Keratinocyte (primary cell): Measurements from ENCODE around the gene COX8C. TPM values are rescaled to one million over a fixed set of nuclear protein-coding genes. Genes with fewer than 3 reads are reported as not detected.

Experiments
- DNase-seq: peaks from one replicate; pipeline ENCODE4 v3.0.0-alpha.2; 2011; ENCODE audit warnings: low read depth, missing footprints, low spot score
- FAIRE-seq: peaks from 2 replicates; lab custom pipeline; 2011; peaks lifted over from hg19 to GRCh38; lab: Jason Lieb, UNC
- H2AFZ ChIP-seq: 2 replicates; pipeline ENCODE4 v1.6.0; 2012; ENCODE audit warnings: low read length, control low read depth, inconsistent platforms; ENCODE audit not compliant: control insufficient read depth
- H3K27ac ChIP-seq: 2 replicates; pipeline ENCODE4 v1.5.1; 2011; ENCODE audit warnings: low read length; ENCODE audit not compliant: control insufficient read depth, insufficient read depth
- H3K27me3 ChIP-seq: 3 replicates; pipeline ENCODE4 v1.6.0; 2011; ENCODE audit warnings: low read length; ENCODE audit not compliant: control insufficient read depth, insufficient read depth; ENCODE audit errors: extremely low read depth
- H3K36me3 ChIP-seq, 2 experiments: 2 replicates in 1 of 2; 3 replicates in 1 of 2; pipeline ENCODE4 v1.5.1; 2011; ENCODE audit warnings: low read length in 2 of 2, mild to moderate bottlenecking in 1 of 2; ENCODE audit not compliant: control insufficient read depth in 2 of 2, insufficient read depth in 2 of 2; ENCODE audit errors: extremely low read depth in 1 of 2
- H3K4me1 ChIP-seq: 3 replicates; pipeline ENCODE4 v1.5.1; 2011; ENCODE audit warnings: low read length; ENCODE audit not compliant: control insufficient read depth, insufficient read depth; ENCODE audit errors: extremely low read depth
- H3K4me2 ChIP-seq: 3 replicates; pipeline ENCODE4 v1.6.0; 2011; ENCODE audit warnings: low read depth, low read length; ENCODE audit not compliant: control insufficient read depth, insufficient read depth; ENCODE audit errors: extremely low read depth
- H3K4me3 ChIP-seq, 3 experiments: fragments of 200-600 bp in 1 of 3; sonication (generic) in 1 of 3; 2 replicates in 2 of 3; 3 replicates in 1 of 3; pipeline ENCODE4 v1.5.1; 2011 to 2016; ENCODE audit warnings: low read length in 3 of 3, mild to moderate bottlenecking in 3 of 3, control low read depth in 2 of 3, inconsistent platforms in 1 of 3, low read depth in 1 of 3, mixed read lengths in 1 of 3, mixed run types in 1 of 3, moderate library complexity in 1 of 3; ENCODE audit not compliant: control insufficient read depth in 2 of 3, insufficient read depth in 2 of 3; ENCODE audit errors: extremely low read depth in 1 of 3
- H3K79me2 ChIP-seq: 2 replicates; pipeline ENCODE4 v1.6.0; 2012; ENCODE audit warnings: low read length; ENCODE audit not compliant: control insufficient read depth, insufficient read depth
- H3K9ac ChIP-seq: 3 replicates; pipeline ENCODE4 v1.6.0; 2011; ENCODE audit warnings: low read length; ENCODE audit not compliant: control insufficient read depth, insufficient read depth; ENCODE audit errors: extremely low read depth
- H3K9me1 ChIP-seq: 3 replicates; pipeline ENCODE4 v1.6.0; 2011; ENCODE audit warnings: low read length; ENCODE audit not compliant: control insufficient read depth, insufficient read depth; ENCODE audit errors: extremely low read depth
- H3K9me3 ChIP-seq: 2 replicates; pipeline ENCODE4 v1.5.1; 2012; ENCODE audit warnings: low read depth, low read length; ENCODE audit not compliant: control insufficient read depth
- H4K20me1 ChIP-seq: 3 replicates; pipeline ENCODE4 v1.6.0; 2011; ENCODE audit warnings: low read length; ENCODE audit not compliant: control insufficient read depth, insufficient read depth; ENCODE audit errors: extremely low read depth
- EZH2 ChIP-seq: IDR thresholded peaks from one replicate; pipeline ENCODE4 v1.6.1; 2012; ENCODE audit warnings: inconsistent platforms, mild to moderate bottlenecking, low read length, moderate library complexity
- dilution Hi-C: fragments of 300-500 bp; cut with MboI; formaldehyde crosslinking; loops from one replicate; pipeline ENCODE4 v1.7.0; 2020; ENCODE audit warnings: low sequenced_read_pairs; ENCODE audit not compliant: extremely low pct_ligation_motif_present
- polyA plus RNA-seq, 5 experiments: library from polyadenylated mRNA; depleted of rRNA in 3 of 5; stranded (reverse) in 3 of 5; stranded (forward) in 1 of 5; unstranded in 1 of 5; fragments of >200 nt; gene quantifications; 1 replicate in 1 of 5; 2 replicates in 3 of 5; 3 replicates in 1 of 5; pipeline versions ENCODE4 v1.2.1 to v1.2.3, GENCODE V29; 2011 to 2012; ENCODE audit warnings: missing spikeins in 2 of 5, low read depth in 1 of 5, low replicate concordance in 1 of 5
- TF ChIP-seq, protein P1 (sequence below), 3 experiments: IDR thresholded peaks in 1 of 3; conservative IDR thresholded peaks in 1 of 3; optimal IDR thresholded peaks in 1 of 3; 2 replicates in 2 of 3; 3 replicates in 1 of 3; pipeline versions ENCODE3 to v1.5.1; 2011; ENCODE audit warnings: low read length in 3 of 3, mild to moderate bottlenecking in 3 of 3, moderate library complexity in 2 of 3, control low read depth in 1 of 3, inconsistent platforms in 1 of 3; ENCODE audit not compliant: insufficient read depth in 2 of 3; ENCODE audit errors: extremely low read depth in 1 of 3

The COX8C gene
- polyA plus RNA-seq, 1 donor (not counting 4 experiments of a cell fraction or from before 2014, with no cell fraction given): not detected

GRCh38 chr14:93315575-93315974 is 31.4 kb upstream of the COX8C start:
- H3K4me3 ChIP-seq: no peak overlapping the region

GRCh38 chr14:93316716-93317115 is 30.3 kb upstream of the COX8C start:
- Histone ChIP-seq H3K4me2 (no peak overlapping the region), H2AFZ (no peak overlapping the region), H3K9me3 (no peaks in the 10 kb centered on the region), H3K9ac (no peak overlapping the region), H4K20me1 (peaks cover 6% of the 10 kb centered on the region), H3K4me3 (no peak overlapping the region), H3K27me3 (no peaks in the 10 kb centered on the region), H3K27ac (no peak overlapping the region), H3K4me1 (peaks cover 24% of the 10 kb centered on the region), H3K79me2 (peaks cover 94% of the 10 kb centered on the region), H3K9me1 (peaks cover 2% of the 10 kb centered on the region), H3K36me3 (peaks cover 0 to 1% of the 10 kb centered on the region in 2 experiments)
- TF ChIP-seq, protein P1, sequence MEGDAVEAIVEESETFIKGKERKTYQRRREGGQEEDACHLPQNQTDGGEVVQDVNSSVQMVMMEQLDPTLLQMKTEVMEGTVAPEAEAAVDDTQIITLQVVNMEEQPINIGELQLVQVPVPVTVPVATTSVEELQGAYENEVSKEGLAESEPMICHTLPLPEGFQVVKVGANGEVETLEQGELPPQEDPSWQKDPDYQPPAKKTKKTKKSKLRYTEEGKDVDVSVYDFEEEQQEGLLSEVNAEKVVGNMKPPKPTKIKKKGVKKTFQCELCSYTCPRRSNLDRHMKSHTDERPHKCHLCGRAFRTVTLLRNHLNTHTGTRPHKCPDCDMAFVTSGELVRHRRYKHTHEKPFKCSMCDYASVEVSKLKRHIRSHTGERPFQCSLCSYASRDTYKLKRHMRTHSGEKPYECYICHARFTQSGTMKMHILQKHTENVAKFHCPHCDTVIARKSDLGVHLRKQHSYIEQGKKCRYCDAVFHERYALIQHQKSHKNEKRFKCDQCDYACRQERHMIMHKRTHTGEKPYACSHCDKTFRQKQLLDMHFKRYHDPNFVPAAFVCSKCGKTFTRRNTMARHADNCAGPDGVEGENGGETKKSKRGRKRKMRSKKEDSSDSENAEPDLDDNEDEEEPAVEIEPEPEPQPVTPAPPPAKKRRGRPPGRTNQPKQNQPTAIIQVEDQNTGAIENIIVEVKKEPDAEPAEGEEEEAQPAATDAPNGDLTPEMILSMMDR (optimal IDR thresholded peaks at IDR 0.05 in 1 of 3, IDR thresholded peaks at IDR 0.05 in 1 of 3, conservative IDR thresholded peaks at IDR 0.05 in 1 of 3; ENCODE audit: extremely low read depth in 1 of 3, insufficient read depth in 2 of 3, low read length in 3 of 3): no peak
- TF ChIP-seq EZH2: no peak
- dilution Hi-C loops: no loop called here
- no peak for FAIRE-seq
- DNase-seq: no peak

More at GRCh38 chr14:93315575-93315974, 31.4 kb upstream of the COX8C start:
- Histone ChIP-seq H3K9ac (no peak overlapping the region), H3K36me3 (no peaks in the 10 kb centered on the region), H3K27me3 (no peaks in the 10 kb centered on the region), H3K79me2 (peaks cover 94% of the 10 kb centered on the region), H3K4me1 (peaks cover 24% of the 10 kb centered on the region), H3K27ac (no peak overlapping the region), H3K9me1 (peaks cover 2% of the 10 kb centered on the region), H3K9me3 (no peaks in the 10 kb centered on the region), H3K4me2 (no peak overlapping the region), H4K20me1 (peaks cover 6% of the 10 kb centered on the region), H2AFZ (no peak overlapping the region)
- DNase-seq (no peak), FAIRE-seq (no peak)
- TF ChIP-seq, protein P1 (optimal IDR thresholded peaks at IDR 0.05 in 1 of 3, IDR thresholded peaks at IDR 0.05 in 1 of 3, conservative IDR thresholded peaks at IDR 0.05 in 1 of 3; ENCODE audit: extremely low read depth in 1 of 3, insufficient read depth in 2 of 3, low read length in 3 of 3): no peak
- TF ChIP-seq EZH2: no peak
- dilution Hi-C loops: no loop called here
